Measurements from ENCODE around the gene COL8A1.

DNA sequence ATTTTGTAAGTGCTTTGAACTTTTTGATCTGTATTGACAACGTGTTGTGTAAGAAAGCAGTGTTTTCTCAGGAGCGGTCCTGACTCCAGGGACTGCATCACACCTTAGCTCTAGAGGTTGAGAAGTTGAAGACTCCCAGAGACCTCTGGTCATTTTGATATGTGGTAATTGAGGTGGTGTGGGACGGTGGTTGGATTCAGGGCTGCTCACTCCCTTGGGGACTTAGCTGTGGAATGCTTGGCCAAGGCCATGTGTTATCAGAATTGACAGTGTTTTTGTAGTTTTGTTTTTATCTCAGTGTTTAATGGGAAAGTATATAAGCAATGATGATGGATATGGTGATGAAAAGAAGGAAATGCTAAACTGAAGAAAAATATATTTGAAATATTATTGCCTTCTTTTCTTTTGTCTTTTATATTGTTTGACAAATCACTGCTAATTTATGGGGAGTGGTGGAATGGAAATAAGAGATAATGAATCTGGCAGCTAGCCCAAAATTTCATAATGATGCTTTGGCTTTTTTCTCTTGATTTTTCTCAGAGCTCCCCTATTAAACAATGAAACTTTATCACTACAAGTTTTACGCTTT lies 195.3 kb downstream of the COL8A1 start:
- TF ChIP-seq, protein P1, sequence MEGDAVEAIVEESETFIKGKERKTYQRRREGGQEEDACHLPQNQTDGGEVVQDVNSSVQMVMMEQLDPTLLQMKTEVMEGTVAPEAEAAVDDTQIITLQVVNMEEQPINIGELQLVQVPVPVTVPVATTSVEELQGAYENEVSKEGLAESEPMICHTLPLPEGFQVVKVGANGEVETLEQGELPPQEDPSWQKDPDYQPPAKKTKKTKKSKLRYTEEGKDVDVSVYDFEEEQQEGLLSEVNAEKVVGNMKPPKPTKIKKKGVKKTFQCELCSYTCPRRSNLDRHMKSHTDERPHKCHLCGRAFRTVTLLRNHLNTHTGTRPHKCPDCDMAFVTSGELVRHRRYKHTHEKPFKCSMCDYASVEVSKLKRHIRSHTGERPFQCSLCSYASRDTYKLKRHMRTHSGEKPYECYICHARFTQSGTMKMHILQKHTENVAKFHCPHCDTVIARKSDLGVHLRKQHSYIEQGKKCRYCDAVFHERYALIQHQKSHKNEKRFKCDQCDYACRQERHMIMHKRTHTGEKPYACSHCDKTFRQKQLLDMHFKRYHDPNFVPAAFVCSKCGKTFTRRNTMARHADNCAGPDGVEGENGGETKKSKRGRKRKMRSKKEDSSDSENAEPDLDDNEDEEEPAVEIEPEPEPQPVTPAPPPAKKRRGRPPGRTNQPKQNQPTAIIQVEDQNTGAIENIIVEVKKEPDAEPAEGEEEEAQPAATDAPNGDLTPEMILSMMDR (IDR thresholded peaks at IDR 0.05), result no peak
- TF ChIP-seq, protein P2, sequence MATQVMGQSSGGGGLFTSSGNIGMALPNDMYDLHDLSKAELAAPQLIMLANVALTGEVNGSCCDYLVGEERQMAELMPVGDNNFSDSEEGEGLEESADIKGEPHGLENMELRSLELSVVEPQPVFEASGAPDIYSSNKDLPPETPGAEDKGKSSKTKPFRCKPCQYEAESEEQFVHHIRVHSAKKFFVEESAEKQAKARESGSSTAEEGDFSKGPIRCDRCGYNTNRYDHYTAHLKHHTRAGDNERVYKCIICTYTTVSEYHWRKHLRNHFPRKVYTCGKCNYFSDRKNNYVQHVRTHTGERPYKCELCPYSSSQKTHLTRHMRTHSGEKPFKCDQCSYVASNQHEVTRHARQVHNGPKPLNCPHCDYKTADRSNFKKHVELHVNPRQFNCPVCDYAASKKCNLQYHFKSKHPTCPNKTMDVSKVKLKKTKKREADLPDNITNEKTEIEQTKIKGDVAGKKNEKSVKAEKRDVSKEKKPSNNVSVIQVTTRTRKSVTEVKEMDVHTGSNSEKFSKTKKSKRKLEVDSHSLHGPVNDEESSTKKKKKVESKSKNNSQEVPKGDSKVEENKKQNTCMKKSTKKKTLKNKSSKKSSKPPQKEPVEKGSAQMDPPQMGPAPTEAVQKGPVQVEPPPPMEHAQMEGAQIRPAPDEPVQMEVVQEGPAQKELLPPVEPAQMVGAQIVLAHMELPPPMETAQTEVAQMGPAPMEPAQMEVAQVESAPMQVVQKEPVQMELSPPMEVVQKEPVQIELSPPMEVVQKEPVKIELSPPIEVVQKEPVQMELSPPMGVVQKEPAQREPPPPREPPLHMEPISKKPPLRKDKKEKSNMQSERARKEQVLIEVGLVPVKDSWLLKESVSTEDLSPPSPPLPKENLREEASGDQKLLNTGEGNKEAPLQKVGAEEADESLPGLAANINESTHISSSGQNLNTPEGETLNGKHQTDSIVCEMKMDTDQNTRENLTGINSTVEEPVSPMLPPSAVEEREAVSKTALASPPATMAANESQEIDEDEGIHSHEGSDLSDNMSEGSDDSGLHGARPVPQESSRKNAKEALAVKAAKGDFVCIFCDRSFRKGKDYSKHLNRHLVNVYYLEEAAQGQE (IDR thresholded peaks at IDR 0.05; ENCODE audit: insufficient read depth in 1 of 2, low read depth in 2 of 2, low read length in 1 of 2), result no peak
- TF ChIP-seq SIN3A (IDR thresholded peaks at IDR 0.05; ENCODE audit: borderline replicate concordance, insufficient read depth, low read depth, low read length), result no peak
- TF ChIP-seq TCF7L2 (IDR thresholded peaks at IDR 0.05; ENCODE audit: low read depth, low read length), result no peak
- no peak for TF ChIP-seq POLR2AphosphoS5 (IDR thresholded peaks at IDR 0.05; ENCODE audit: low read depth, low read length)

Data from Panc1 (cell line).